Measurements from ENCODE around the gene CATSPER3. TPM values are rescaled to one million over a fixed set of nuclear protein-coding genes. Genes with fewer than 3 reads are reported as not detected.

Gene CATSPER3
- total RNA-seq, 1 experiment from 2014 or later, result 0.37 TPM

DNA sequence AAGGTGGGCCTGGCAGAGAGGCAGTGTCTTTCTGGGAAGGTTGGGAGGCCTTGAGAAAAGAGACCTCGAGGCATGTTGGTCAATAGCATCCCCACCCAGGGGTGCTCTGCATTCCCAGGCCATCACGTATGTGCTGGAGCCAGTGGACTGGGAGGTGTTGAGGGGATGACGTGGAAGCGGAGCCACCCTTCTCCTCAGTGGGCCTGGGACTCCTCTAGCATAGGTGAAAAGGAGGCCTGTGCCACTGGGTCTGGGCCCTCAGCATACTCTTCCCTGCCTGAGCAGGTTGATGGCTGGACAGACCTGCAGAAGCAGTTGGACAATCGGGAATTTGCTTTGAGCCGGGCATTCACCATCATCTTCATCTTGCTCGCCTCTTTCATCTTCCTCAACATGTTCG, 40.8 kb downstream of the CATSPER3 start (continued):
- no peak for TF ChIP-seq HMGA2 (CRISPR knock-in tag; IDR thresholded peaks at IDR 0.05)

- no peak overlapping the region for H3K27ac Mint-ChIP-seq
- H3K27me3 Mint-ChIP-seq (ENCODE audit: low read depth), result no peaks in the 10 kb centered on the region; the same call in 1 of the 2 replicates
- no peaks in the 10 kb centered on the region for H3K4me1 Mint-ChIP-seq
- no peak for TF ChIP-seq TP53 (CRISPR knock-in tag; IDR thresholded peaks at IDR 0.05)
- no peak for TF ChIP-seq ATF1 (CRISPR knock-in tag; IDR thresholded peaks at IDR 0.05)
- no peak for TF ChIP-seq SP1 (CRISPR knock-in tag; conservative IDR thresholded peaks at IDR 0.05)
- no peak for TF ChIP-seq RORB (CRISPR knock-in tag; IDR thresholded peaks at IDR 0.05)
- TF ChIP-seq TEAD4 (CRISPR knock-in tag; IDR thresholded peaks at IDR 0.05), result no peak
- CTCF ChIA-PET, result interaction anchor here (1.3 kb wide), 1 partner anchor 182 kb away, joined by 3 read pairs; no protein-coding TSS in a partner anchor
- H3K36me3 Mint-ChIP-seq, result no peaks in the 10 kb centered on the region
- POLR2A ChIA-PET, result no interaction called here
- DNase-seq (ENCODE audit: low spot score), result peak; percentile 9
- peaks cover 3% of the 10 kb centered on the region; the same call in 1 of the 2 replicates for H3K9me3 Mint-ChIP-seq
- no peak overlapping the region for H3K4me3 Mint-ChIP-seq
- ATAC-seq, result no peak
Observed at GRCh38 chr5:135008981-135009735, 41.5 kb downstream of the CATSPER3 start.

- Mint-ChIP-seq H3K27me3 (ENCODE audit: low read depth) (no peaks in the 10 kb centered on the region; the same call in 1 of the 2 replicates), H3K27ac (no peak overlapping the region), H3K4me1 (no peaks in the 10 kb centered on the region), H3K4me3 (no peak overlapping the region), H3K9me3 (peaks cover 3% of the 10 kb centered on the region; the same call in 1 of the 2 replicates), H3K36me3 (no peaks in the 10 kb centered on the region)
- DNase-seq (ENCODE audit: low spot score), result no peak
- TF ChIP-seq ZNF317 (CRISPR knock-in tag; IDR thresholded peaks at IDR 0.05; ENCODE audit: borderline replicate concordance, low read depth) (no peak), PREB (CRISPR knock-in tag; IDR thresholded peaks at IDR 0.05; ENCODE audit: borderline replicate concordance) (no peak), CREM (CRISPR knock-in tag; IDR thresholded peaks at IDR 0.05) (no peak), TEAD4 (CRISPR knock-in tag; IDR thresholded peaks at IDR 0.05) (no peak), ZNF138 (CRISPR knock-in tag; conservative IDR thresholded peaks at IDR 0.05) (no peak), ZMAT4 (CRISPR knock-in tag; IDR thresholded peaks at IDR 0.05) (no peak), GABPB1 (CRISPR knock-in tag; IDR thresholded peaks at IDR 0.05) (no peak), OVOL2 (CRISPR knock-in tag; IDR thresholded peaks at IDR 0.05; ENCODE audit: borderline replicate concordance) (no peak), PRDM15 (CRISPR knock-in tag; IDR thresholded peaks at IDR 0.05) (no peak), ZNF423 (CRISPR knock-in tag; IDR thresholded peaks at IDR 0.05) (no peak), CBFB (CRISPR knock-in tag; IDR thresholded peaks at IDR 0.05; ENCODE audit: low read depth) (no peak), ZNF671 (CRISPR knock-in tag; IDR thresholded peaks at IDR 0.05) (no peak), FOXK1 (CRISPR knock-in tag; IDR thresholded peaks at IDR 0.05) (no peak)
- TF ChIP-seq, protein P1, sequence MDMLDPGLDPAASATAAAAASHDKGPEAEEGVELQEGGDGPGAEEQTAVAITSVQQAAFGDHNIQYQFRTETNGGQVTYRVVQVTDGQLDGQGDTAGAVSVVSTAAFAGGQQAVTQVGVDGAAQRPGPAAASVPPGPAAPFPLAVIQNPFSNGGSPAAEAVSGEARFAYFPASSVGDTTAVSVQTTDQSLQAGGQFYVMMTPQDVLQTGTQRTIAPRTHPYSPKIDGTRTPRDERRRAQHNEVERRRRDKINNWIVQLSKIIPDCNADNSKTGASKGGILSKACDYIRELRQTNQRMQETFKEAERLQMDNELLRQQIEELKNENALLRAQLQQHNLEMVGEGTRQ (CRISPR knock-in tag; IDR thresholded peaks at IDR 0.05), result no peak
- TF ChIP-seq, protein P2, sequence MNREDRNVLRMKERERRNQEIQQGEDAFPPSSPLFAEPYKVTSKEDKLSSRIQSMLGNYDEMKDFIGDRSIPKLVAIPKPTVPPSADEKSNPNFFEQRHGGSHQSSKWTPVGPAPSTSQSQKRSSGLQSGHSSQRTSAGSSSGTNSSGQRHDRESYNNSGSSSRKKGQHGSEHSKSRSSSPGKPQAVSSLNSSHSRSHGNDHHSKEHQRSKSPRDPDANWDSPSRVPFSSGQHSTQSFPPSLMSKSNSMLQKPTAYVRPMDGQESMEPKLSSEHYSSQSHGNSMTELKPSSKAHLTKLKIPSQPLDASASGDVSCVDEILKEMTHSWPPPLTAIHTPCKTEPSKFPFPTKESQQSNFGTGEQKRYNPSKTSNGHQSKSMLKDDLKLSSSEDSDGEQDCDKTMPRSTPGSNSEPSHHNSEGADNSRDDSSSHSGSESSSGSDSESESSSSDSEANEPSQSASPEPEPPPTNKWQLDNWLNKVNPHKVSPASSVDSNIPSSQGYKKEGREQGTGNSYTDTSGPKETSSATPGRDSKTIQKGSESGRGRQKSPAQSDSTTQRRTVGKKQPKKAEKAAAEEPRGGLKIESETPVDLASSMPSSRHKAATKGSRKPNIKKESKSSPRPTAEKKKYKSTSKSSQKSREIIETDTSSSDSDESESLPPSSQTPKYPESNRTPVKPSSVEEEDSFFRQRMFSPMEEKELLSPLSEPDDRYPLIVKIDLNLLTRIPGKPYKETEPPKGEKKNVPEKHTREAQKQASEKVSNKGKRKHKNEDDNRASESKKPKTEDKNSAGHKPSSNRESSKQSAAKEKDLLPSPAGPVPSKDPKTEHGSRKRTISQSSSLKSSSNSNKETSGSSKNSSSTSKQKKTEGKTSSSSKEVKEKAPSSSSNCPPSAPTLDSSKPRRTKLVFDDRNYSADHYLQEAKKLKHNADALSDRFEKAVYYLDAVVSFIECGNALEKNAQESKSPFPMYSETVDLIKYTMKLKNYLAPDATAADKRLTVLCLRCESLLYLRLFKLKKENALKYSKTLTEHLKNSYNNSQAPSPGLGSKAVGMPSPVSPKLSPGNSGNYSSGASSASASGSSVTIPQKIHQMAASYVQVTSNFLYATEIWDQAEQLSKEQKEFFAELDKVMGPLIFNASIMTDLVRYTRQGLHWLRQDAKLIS (CRISPR knock-in tag; IDR thresholded peaks at IDR 0.05; ENCODE audit: borderline replicate concordance), result no peak
- ATAC-seq, result no peak
- ChIA-PET CTCF (interaction anchor here (1.3 kb wide), 1 partner anchor 181 kb away, joined by 3 read pairs; no protein-coding TSS in a partner anchor), POLR2A (no interaction called here)
Observed at GRCh38 chr5:135009736-135010501, 42.2 kb downstream of the CATSPER3 start.

Data from WTC11 (cell line).